ENCODE results near the gene ZNF595. TPM values are rescaled to one million over a fixed set of nuclear protein-coding genes. Genes with fewer than 3 reads are reported as not detected.

Gene ZNF595
- total RNA-seq: 3.7 and 4.7 TPM in 2 replicates

DNA sequence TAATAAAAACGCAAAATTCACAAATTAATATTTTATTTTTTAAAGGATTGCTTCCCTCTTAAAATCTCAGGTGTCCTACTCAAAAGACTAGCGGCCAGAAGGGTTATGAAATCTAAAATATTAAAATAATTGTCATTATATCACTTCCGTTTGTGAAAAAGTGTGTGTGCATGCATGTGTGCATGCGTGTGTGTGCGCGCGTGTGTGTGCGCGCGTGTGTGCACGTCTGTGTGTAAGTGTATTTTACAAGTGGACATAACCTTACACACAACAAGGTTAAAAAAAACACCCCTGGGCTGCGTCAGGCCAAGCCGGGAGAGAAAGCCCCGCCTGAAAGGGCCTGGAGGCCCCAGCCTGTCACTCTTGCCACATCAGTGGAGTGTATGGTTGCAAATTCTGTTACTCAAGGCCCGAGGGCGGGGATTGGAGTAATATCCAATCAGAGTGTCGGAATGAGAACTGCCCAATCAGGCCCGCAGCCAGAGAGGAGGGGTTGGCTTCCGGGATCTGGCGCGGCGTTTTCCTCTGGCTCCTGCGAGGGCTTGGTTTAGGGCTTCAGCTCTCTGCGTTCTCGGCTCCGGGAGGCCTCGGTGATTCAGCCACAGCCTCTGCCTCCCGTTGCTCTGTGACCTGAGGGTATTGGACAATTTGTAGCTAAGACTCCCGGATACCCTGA lies at the start of gene ZNF595:
TSS of gene ZNF595 (plus strand) at position 518 of the 676 bp plus-strand sequence. CDS start 168 bp downstream, outside the sequence.

DNA sequence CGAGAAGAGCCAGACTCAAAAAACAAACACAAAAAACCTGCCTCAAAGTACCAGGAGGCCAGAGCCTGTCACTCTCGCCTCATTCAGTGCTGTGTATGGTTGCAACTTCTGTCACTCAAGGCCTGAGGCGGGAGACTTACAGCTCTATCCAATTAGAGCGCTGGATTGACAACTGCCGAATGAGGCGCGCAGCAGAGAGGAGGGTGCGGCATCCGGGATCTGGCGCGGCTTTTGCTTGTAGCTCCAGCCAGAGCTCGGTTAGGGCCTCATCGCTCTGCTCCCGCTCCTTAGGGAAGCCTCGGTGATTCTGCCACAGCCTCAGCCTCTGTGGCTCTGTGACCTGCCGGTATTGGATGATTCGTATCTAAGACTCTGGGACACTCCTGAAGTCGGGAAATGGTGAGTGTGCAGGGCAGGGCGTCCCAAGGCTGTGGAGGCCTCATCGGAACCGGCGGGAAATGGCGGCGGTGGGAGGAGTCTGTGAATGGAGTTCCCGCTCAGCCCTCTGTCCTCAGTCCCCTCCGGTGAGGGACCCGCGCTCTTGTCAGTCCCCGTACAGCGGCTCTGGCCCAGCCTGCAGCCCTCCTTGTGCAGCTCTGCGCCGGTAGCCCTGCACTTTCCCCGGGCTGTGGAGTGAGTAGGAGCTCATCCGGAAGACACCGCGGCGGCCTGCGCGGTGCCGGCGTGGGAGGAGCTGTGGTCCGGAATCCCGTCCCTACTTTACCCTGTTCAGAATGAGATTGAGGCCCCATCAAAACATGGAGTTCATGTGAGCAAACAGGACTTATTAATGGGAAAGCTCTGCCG lies 71.4 kb downstream of the ZNF595 start, which contains the start of gene ZNF718:
TSS of gene ZNF718 (plus strand) at position 227 of the 807 bp plus-strand sequence. CDS start at position 397, 170 bp downstream.

Other genes with a start within 250 kb of the ZNF595 start
- 2.9 and 3.4 TPM in 2 replicates for gene ZNF718, start 71.2 kb downstream of the ZNF595 start, total RNA-seq

Measured in mesangial cell (primary cell).